A549 (cell line): ENCODE results near the gene LMF1.

Experiments used
- CTCF ChIP-seq: fragments of >200 bp; sonication (Bioruptor Twin); formaldehyde crosslinking; IDR thresholded peaks from 3 replicates; pipeline ENCODE4 v1.5.1; 2016
- MYC ChIP-seq: IDR thresholded peaks from 2 replicates; pipeline ENCODE4 v1.6.1; 2012; ENCODE audit warnings: mild to moderate bottlenecking, inconsistent platforms, low read length, improper control_type of control experiment, borderline replicate concordance

- TF ChIP-seq CTCF (no peak), MYC (no peak)
Measured at GRCh38 chr16:939311-939710, 31.5 kb downstream of the LMF1 start.
